NCI-H2171 (cell line): ENCODE data around the gene ALOX15.
"Not testable (repeated sequence)": the region's sequence is repeated elsewhere in the genome, so short reads cannot be mapped to it uniquely, and the experiment has no call there.

Experiments used
- DNase-seq: peaks from one replicate; lab custom pipeline; 2025; lab: John Stamatoyannopoulos, UW

The ALOX15 gene

DNA sequence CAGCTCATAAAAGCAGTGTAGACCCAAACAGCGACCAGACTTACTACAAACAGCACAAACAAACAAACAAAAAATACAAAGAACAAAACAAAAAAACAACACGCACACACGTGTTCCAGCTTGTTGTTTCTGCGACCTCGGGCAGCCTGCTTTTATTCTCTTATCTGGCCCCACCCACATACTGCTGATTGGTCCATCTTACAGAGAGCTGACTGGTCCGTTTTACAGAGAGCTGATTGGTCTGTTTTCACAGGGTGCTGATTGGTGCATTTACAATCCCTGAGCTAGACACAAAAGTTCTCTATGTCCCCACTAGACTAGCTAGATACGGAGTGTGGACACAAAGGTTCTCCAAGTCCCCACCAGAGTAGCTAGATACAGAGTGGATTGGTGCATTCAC lies 14.5 kb upstream of the ALOX15 start:
- not testable (repeated sequence) for DNase-seq

DNA sequence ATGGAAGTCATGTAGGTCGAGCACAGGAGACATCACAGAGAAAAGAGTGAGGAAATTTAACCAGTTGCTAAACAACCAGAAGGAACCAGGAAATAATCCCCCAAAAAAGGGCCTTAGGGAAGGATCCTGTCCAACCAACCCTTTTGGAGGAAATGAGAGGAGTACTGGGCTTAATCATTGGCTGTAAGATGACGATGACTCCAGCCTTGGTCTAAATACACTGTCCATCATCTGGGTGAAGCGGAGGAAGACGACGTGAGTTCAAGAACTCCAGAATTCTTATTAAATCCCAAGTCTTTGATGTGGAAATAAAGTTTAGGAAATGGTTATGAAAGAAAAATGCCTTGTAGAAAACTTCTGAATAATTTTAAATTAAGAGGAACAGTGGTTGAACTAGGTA lies 11.5 kb upstream of the ALOX15 start:
- DNase-seq: no peak

DNA sequence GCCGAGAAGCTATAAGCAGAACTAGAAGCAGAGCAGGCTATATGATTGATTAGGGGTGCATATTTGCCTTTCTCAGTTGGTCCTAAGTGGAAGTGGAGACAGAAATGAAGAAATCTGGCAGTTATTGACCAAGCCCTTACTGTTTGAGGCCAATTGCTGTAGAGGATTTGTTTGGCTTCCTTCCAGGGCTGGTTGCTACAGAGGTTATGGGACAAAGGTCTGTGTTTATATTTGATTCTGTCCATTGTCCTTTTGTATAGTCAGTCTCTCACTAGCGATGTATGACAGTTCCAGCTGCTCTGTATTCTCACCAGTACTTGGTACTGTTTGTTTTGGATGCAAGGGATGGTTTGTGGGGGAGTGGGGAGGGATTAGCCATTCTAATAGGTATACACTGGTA lies 7.3 kb upstream of the ALOX15 start:
- no peak for DNase-seq

DNA sequence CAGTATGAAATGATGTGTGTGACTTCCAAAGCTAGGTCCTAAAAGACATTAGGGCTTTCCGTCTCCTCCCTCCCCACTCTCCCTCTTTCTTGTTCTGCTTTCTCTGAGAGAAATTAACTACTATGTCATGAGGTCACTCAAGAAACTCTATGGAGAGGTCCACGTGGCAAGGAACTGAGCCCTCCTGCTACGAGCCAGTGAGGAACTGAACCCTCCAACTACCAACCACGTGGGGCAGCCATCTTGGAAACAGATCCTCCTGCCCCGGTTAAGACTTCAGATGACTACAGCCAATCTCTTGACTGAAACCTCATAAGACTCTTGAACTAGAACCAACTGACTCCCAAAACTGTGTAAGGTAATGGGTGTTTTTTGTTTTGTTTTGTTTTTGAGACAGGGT lies 4.2 kb upstream of the ALOX15 start:
- DNase-seq: no peak

DNA sequence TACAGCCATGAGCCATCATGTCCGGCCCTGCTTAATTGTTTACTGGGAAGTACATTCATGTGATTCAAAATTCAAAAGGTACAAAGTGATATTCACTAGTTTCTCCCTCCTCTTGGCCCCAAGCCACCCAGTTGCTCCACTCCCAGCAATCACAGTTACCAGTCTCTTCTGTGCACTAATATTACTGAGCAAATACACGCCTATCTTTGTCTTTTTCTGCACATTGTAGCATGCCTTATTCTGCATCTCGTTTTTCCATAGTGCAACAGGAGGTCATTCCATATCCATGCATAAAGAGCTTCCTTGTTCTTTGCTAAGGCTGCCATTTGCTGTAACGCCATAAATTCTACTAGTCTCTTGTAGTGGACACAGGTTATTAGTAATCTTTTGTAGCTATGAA lies 2.2 kb upstream of the ALOX15 start:
- no peak for DNase-seq

DNA sequence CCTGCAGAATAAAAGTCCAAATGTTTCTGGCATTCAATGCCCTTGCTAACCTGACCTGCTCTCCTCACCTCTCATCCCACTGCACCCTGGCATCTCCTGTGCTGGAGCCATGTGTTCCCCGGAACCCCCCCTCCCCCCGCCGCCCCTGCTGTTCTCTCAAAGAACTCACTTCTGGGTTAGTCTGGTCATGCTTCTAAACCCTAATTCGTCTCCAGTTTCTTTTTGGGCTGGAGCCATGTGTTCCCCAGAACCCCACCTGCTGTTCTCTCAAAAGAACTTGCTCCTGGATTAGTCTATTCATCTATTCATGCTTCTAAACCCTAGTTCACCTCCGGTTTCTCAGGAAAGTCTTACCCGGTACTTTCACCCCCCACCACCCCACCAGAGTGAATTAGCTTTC lies 808 bp upstream of the ALOX15 start:
- peak; percentile 48 for DNase-seq

DNA sequence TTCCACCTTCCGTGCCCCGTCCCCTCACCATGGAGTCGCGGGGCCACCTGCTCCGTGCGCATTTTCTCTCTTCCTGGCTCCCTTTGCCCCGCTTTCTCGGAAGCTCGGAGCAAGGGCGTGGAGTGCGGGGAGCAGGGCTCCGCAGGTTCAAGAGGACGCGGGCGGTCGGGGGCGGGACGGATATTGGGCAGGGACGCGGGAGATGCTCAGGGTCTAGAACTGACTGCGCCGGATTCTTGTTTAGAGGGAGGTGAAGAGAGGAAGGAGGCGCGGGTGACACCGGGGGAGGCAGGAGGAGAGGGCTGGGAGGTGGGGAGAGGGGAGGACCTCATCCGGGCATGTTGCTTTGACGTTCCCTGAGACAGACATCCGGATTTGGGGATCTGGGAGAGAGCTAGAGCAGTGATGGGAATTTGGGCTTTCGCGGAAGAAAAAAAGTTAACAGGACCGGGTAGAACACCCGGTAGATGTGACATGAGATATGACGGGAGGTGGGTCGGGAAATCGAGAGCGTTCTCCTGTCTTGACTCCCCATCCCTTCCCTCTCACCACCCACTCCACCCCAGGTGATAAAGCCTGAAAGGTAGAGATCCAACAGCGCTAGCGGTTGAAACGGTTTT lies 799 bp downstream of the ALOX15 start:
- DNase-seq: not testable (repeated sequence)

DNA sequence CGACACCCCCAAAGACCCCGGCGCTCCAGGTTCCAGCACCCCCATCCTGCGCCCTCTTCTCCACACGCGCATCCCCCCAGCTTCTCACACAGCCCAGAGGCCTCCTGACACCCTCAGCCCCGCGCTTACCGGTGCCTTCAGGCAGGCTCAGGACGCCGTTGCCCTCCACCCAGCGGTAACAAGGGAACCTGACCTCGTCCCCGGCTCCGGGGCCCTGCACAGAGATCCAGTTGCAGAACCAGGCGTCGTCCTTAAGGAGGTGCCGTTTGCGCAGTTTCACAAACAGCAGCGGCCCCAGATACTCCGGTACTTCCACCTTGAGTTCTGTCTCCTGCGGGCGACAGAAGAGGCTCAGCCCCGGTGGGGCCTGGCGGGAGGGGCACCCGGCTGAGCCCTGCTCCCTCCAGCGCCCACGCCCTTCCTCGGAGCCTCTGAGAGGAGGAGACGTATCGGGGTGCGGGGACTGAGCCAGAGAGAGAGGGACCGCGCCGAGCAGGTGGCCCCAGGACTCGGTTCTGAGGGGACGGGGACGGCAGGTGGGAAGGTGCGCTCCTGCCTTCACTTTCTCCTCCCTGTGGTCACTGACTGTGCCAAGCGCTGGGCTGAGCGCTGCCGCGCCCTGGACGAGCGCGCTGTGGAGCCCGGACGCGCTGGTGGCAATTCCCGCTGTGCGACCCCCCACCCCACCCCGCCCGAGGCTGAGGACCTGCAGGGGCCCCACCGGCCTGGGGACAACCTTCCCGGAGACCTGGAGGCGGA lies 2.0 kb downstream of the ALOX15 start:
- DNase-seq: not testable (repeated sequence)

DNA sequence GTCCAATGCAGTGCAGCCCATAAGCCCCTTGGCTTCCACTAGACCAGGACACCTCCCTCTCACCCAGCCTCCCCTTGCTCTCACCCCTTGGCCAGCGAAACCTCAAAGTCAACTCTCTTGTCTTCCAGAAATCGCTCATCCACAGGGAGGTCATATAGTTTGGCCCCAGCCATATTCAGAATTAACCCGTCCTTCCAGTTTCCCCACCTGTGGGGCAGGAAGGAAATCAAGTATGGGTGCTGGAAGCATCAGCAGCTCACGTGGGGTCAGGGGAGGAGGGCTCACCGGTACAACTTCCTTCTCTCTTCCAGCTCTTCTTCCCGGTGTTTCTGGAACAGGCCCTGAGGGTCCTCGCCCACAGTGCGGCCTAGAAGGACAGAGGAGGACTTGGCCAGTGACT lies 2.7 kb downstream of the ALOX15 start:
- not testable (repeated sequence) for DNase-seq

DNA sequence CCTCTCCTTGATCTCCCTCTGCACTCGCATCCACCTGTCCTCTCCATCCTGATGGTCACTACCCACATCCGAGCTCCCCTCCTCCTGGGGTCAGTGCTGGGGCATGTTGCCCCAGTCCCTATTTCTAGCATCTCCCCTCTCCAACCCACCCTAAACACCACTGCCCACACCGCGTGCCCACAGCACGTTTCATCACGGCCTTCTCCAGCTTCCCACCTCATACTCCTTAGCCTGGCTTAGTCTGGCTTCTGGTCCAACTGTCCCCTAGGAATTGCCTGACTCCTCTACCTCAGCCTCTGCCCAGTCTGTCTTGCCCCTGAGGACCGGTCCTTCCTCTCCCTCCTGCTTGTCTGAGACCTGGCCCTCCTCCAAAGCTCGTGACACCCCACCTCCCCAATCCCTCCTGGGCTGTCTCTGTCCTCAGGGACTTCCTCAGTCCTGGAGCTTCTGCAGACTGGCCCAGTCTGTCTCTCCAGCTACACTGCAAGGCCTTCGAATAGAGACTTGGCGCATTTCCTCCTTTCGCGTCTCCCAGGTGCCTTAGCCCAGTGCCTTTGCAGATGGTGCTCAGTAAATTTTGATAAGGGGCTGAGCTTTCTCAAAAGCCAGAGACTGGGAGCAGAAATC lies 4.9 kb downstream of the ALOX15 start:
- DNase-seq: no peak

DNA sequence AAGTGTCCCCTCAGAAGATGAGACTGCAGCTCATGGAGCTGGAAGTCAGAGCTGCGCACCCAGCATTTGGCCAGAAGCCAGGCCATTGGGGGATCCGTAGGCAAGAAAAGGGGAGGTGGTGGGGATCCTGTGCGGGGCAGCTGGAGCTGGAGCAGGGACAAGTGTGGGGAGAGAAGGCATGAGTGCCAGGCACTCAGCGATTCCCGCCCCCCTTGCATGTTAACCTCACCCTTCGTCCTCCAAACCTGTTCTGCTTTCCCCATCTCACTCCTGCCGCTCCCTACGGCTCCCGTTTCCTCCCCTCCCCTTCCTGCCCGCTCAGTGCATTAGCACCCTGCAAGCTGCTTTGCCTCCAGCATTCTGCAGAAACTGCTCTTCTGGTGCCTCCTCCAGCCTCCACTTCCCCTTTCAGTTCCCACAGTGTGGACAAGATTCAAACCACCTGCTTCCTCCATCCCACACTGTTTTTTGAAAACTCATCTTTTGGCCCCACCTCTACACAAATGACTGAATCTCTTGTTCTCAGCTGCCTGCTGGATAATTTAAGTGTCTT lies 5.6 kb downstream of the ALOX15 start:
- no peak for DNase-seq

DNA sequence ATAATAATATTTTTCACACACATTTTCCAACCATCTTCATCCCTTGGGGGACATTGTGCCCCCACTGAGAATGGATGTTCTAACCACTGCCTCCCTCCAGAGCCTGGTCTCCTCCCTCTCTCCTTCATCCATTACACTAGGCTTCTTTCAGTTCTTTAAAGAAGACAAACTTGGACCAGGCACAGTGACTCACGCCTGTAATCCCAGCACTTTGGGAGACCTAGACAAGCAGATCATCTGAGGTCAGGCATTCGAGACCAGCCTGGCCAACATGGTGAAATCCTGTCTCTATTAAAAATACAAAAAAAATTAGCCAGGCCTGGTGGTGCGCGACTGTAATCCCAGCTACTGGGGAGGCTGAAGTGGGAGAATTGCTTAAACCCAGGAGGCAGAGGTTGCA lies 6.5 kb downstream of the ALOX15 start:
- DNase-seq: no peak

DNA sequence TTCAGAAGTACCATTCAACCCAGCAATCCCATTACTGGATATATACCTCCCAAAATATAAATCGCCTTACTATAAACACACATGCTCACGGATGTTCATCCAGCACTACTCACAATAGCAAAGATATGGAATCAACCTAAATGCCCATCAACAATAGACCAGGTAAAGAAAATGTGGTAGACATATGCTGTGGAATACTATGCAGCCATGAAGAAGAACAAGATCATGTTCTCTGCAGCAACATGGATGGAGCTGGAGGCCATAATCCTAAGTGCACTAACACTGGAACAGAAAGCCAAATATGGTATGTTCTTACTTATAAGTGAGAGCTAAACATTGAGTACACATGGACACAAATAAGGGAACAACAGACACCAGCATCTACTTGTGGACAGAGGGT lies 7.8 kb downstream of the ALOX15 start:
- DNase-seq: no peak

DNA sequence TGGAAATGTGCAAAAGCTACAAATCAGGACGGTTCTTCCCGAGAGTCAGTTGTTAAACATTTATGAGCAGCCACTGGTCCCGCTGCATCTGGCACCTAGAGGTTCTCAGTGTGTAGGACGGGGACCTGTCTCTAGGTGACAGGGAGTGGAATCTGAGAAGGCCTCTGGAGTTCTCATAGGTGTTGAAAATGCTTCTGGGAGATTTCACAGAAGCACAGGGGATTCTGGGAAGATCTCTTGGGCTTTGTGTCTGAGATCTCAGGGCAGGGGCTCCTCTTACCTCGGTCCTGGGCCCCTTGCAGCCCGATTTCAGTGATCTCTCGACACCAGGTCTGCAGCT lies 8.9 kb downstream of the ALOX15 start:
- DNase-seq: no peak

DNA sequence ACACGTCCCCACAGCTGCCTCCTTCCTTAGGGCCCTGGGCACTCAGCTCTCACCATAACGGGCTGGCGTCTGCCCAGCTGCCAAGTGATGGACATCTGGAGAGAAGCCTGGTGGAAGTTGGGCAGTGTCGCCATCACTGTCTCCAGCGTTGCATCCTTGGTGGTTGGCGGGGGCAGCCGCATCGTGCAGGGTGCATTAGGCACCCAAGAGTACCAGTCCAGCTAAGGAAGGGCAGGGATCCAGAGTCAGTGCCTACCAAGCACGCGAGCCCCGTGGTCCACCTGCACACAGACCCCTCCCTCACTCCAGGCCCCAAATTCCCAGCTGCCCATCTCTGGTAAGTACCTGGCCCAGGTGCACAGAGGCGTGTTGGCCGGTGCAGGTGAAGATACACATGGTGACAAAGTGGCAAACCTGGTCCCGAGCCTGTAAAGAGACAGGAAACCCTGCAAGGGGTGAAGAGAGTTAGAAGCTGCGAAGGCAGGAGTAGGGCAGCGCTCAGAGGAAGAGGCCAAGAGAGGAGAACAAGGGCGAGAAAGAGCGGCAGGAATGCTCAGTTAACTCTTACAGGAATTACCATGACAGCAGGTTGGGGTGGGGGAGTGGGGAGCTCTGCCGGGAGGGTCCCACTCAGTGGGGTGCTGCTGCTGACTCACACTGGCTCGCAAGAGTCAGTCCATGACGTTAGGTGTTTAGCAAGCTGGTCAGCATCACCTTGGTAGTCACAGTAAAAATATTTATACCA lies 9.5 kb downstream of the ALOX15 start:
- no peak for DNase-seq

DNA sequence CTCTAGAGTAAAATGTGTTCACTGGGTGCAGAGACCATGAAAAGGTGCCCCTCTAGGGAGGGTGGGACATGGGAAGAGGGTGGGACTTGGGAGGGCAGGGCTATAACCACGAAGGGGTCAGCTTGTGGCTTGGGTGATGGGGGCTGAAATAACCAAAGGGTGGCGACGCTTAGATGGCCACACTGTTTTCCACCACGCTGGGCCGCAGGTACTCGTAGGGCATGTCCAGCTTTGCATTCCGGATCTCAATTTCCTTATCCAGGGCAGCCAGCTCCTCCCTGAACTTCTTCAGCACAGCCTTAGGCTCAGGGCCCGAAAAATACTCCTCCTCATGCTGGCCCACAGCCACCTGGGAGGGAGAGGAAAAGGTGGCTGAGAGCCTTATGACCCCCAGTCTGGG lies 10.0 kb downstream of the ALOX15 start:
- DNase-seq: no peak

DNA sequence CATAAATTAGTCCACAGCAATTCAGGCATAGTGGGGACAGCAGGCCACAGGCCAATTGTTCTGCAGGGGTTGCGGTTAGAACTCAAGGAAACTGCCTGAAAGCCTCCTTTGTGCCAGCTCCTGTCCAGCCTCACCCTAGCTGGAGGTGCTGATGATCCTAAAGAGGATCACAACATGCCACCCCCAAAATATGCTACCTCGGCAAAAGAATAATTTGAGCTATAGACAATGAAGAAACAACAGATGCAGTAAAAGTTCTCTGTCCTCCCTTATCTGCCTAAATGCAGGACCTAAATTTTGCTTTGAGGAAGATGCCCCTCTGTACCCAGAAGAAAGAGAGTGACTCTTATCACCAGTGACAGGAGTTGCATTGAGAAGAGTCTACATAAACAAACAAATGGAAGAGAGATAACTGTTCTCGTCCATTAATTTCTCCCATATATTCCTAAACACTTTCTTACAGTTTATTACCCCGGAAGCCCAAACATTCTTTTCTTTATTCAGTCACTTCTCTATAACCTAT lies 14.7 kb downstream of the ALOX15 start:
- no peak for DNase-seq

DNA sequence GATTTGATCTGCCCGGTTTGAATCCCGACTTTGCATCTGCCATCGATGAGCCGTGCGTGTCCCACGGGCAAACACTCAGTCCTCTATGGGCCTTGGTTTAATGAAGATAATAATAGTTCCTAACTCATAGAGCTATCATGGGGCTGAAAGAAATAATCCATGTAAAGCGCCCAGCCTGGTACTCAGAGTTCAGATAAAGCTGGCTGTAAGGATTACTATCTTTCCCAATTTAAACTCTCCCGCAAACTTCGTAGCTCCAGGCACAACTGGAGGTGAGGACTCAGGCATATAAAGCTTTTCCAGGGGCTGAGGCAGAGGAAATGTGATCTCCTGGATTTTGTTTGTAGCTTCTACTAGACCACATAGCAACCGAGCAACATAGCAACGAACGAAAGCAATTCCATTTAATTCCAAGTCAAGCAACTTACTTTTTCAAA lies 16.3 kb downstream of the ALOX15 start:
- DNase-seq: no peak

DNA sequence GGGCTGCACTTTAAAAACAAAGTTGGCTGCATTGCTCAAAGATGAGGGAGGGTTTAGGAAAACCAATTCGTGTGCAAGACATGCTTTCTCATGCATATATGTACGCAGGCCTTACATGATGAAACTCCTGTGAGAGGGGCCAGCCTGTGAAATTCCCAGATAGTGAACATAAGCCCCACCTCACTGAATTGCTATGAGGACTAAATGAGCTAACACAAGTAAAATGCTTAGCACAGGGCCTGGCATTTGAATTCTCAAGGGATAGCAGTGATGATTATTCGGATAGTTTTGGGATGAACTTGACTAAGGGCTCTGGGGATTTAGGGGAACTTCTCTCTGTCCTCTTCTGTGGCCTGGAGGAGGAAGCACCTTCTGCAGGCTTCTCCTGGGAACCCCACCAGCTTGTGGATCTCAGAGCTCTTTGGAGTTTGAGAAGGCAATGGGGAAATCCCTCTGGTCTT lies 17.0 kb downstream of the ALOX15 start:
- not testable (repeated sequence) for DNase-seq

DNA sequence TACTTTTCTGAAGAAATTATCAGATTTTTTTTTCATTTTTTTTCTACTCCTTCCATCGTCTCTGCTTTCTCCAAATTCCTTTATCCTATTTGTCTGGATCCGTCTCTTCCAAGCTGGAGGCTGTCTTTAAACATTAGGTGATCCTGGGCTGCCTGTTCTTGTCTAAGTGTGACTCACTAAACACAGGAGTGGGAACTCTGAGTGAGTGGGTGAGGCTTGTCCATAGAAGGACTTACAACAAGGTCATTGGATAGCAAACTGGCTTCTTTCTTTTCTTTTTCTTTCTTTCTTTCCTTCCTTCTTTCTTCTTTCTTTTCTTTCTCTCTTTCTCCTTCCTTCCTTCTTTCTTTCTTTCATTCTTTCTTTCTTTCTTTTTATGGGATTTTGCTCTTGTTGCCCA lies 18.2 kb downstream of the ALOX15 start:
- DNase-seq: no peak

DNA sequence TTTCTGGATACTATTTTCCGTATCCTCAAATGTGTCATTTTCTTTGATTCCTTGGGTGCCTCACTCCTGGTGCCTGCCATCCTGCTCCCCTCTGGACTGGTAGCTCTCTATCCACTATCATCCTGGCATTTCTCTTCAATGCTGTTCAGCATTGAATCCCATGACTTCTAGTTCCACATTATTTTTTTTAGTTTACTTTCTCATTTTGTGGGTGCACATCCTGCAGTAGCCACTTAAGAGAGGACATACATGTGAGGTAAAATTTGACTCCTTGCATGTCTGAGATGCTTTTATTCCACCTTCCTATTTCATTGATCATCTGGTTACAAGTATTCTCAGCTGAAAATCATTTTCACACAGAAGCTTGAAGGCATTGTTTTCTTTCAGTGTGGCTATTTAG lies 19.1 kb downstream of the ALOX15 start:
- no peak for DNase-seq

DNA sequence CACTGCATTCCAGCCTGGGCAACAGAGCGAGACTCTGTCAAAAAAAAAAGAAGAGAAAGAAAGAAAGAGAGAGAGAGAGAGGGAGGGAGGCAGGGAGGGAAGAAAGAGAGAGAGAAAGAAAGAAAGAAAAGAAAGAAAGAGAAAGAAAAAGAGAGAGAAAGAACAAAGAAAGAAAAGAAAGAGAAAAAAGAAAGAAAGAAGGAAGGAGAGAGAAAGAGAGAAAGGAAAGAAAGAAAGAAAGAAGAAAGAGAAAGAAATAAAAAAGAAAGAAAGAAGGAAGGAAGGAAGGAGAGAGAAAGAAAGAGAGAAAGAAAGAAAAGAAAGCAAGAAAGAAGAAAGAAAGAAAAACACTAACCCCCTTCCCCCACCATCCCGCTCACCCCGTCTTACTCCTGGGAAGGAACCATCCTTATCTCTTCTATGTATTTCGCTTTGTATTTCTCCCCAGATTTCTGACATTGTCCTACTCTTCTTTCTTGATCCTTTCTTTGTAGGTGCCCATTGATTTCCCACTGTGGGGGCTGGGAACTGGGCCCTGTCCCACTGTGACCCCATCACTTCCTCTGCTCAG lies 20.9 kb downstream of the ALOX15 start:
- no peak for DNase-seq
